ENCODE results near the gene SCRT2.
"Not testable (repeated sequence)": the region's sequence is repeated elsewhere in the genome, so short reads cannot be mapped to it uniquely, and the experiment has no call there.

Gene SCRT2

GRCh38 chr20:646107-646867 lies 29.3 kb downstream of the SCRT2 start:
- FAIRE-seq (no peak), DNase-seq (ENCODE audit: insufficient read length) (no peak)
- TF ChIP-seq POLR2AphosphoS5 (IDR thresholded peaks at IDR 0.05; ENCODE audit: low read depth, low read length) (no peak), POLR2A (IDR thresholded peaks at IDR 0.05; ENCODE audit: low read depth, low read length) (no peak), TAF1 (IDR thresholded peaks at IDR 0.05; ENCODE audit: borderline replicate concordance, low read depth, low read length) (no peak)

GRCh38 chr20:645318-646106 lies 30.1 kb downstream of the SCRT2 start:
- DNase-seq (ENCODE audit: insufficient read length) (peak; percentile 85), FAIRE-seq (peak; percentile 97)
- TF ChIP-seq POLR2AphosphoS5 (IDR thresholded peaks at IDR 0.05; ENCODE audit: low read depth, low read length) = no peak
- TF ChIP-seq POLR2A (IDR thresholded peaks at IDR 0.05; ENCODE audit: low read depth, low read length) = no peak
- TF ChIP-seq TAF1 (IDR thresholded peaks at IDR 0.05; ENCODE audit: borderline replicate concordance, low read depth, low read length) = no peak

- DNase-seq (ENCODE audit: insufficient read length) = no peak
- TF ChIP-seq POLR2A (IDR thresholded peaks at IDR 0.05; ENCODE audit: low read depth, low read length) (no peak), TAF1 (IDR thresholded peaks at IDR 0.05; ENCODE audit: borderline replicate concordance, low read depth, low read length) (no peak), POLR2AphosphoS5 (IDR thresholded peaks at IDR 0.05; ENCODE audit: low read depth, low read length) (no peak)
- FAIRE-seq = no peak
Observed at GRCh38 chr20:644692-645317, 30.8 kb downstream of the SCRT2 start.

- DNase-seq (ENCODE audit: insufficient read length) (no peak), FAIRE-seq (no peak)
- TF ChIP-seq TAF1 (IDR thresholded peaks at IDR 0.05; ENCODE audit: borderline replicate concordance, low read depth, low read length) (no peak), POLR2AphosphoS5 (IDR thresholded peaks at IDR 0.05; ENCODE audit: low read depth, low read length) (no peak), POLR2A (IDR thresholded peaks at IDR 0.05; ENCODE audit: low read depth, low read length) (no peak)
Observed at GRCh38 chr20:642398-643174, 33.0 kb downstream of the SCRT2 start.

DNA sequence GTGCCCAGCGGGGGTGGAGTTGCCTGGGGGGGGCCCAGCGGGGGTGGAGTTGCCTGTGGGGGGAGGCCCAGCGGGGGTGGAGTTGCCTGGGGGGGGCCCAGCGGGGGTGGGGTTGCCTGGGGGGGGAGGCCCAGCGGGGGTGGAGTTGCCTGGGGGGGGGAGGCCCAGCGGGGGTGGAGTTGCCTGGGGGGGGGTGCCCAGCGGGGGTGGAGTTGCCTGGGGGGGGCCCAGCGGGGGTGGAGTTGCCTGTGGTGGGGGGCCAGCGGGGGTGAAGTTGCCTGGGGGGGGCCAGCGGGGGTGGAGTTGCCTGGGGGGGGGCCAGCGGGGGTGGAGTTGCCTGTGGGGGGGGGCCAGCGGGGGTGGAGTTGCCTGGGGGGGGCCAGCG lies 33.6 kb downstream of the SCRT2 start:
- FAIRE-seq; DNase-seq (ENCODE audit: insufficient read length): not testable (repeated sequence)

- TF ChIP-seq POLR2A (IDR thresholded peaks at IDR 0.05; ENCODE audit: low read depth, low read length) (no peak), POLR2AphosphoS5 (IDR thresholded peaks at IDR 0.05; ENCODE audit: low read depth, low read length) (no peak), TAF1 (IDR thresholded peaks at IDR 0.05; ENCODE audit: borderline replicate concordance, low read depth, low read length) (no peak)
- FAIRE-seq (no peak), DNase-seq (ENCODE audit: insufficient read length) (no peak)
Observed at GRCh38 chr20:641516-641875, 34.1 kb downstream of the SCRT2 start.

DNA sequence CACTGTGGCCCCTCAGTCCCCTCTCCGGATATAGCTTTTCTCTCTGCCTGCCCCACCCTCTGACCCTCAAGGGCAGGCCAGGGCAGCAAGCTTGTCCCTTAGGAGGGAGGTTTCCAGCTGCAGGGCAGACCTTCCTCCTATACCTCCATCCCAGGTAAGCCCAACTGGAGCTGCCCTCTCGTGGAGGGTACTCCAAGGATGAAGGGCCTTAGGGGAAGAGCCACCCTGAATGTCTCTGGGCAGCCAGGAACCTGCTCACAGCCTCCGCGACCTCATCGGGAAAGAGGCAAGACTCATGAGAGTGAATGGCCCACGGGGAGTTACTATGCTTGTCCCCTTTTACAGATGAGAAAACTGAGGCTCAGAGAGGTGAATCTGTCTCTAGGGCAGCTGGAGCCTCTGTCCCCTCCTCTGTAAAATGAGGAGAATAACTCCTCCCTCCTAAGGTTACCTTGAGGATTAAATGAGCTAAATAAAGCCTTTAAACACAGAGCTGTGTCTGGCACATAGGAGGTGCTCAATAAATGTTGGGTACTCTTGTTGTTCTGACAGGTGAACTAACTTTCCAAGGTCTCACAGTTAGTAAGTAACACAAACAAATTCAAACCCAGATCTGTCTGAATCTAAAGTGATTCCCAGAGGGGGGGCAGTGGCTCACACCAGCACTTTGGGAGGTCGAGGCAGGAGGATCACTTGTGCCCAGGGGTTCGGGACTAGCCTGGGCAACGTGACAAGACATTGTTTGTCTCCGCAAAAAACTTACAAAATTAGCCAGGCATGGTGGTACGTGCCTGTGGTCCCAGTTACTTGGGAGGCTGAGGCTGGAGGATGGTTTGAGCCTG lies 34.7 kb downstream of the SCRT2 start:
- TF ChIP-seq TAF1 (IDR thresholded peaks at IDR 0.05; ENCODE audit: borderline replicate concordance, low read depth, low read length) = no peak
- DNase-seq (ENCODE audit: insufficient read length) = no peak
- FAIRE-seq = no peak

GRCh38 chr20:638579-638978 lies 37.0 kb downstream of the SCRT2 start:
- FAIRE-seq = no peak
- no peak for DNase-seq (ENCODE audit: insufficient read length)
- TF ChIP-seq POLR2A (IDR thresholded peaks at IDR 0.05; ENCODE audit: low read depth, low read length) (no peak), TAF1 (IDR thresholded peaks at IDR 0.05; ENCODE audit: borderline replicate concordance, low read depth, low read length) (no peak), POLR2AphosphoS5 (IDR thresholded peaks at IDR 0.05; ENCODE audit: low read depth, low read length) (no peak)

DNA sequence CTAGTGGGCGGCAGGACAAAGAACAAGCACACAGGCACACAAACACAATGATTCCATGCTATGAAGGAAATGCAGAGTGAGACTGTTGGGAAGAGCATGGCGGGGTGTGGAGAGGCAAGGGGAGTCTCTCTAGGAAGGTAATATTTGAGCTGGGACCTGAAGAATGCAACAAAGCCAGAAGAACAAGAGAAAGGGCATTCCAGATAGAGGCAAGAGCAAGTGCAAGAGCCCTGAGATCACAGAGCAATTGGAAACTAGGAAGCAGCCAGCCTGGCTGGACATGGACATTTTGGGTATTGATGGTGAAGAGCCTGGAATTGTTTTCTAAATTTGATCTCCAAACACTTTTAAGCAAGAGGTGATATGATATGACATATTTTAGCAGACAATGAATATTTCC lies 38.0 kb downstream of the SCRT2 start:
- TF ChIP-seq POLR2A (IDR thresholded peaks at IDR 0.05; ENCODE audit: low read depth, low read length) (no peak), TAF1 (IDR thresholded peaks at IDR 0.05; ENCODE audit: borderline replicate concordance, low read depth, low read length) (no peak), POLR2AphosphoS5 (IDR thresholded peaks at IDR 0.05; ENCODE audit: low read depth, low read length) (no peak)
- FAIRE-seq (no peak), DNase-seq (ENCODE audit: insufficient read length) (no peak)

DNA sequence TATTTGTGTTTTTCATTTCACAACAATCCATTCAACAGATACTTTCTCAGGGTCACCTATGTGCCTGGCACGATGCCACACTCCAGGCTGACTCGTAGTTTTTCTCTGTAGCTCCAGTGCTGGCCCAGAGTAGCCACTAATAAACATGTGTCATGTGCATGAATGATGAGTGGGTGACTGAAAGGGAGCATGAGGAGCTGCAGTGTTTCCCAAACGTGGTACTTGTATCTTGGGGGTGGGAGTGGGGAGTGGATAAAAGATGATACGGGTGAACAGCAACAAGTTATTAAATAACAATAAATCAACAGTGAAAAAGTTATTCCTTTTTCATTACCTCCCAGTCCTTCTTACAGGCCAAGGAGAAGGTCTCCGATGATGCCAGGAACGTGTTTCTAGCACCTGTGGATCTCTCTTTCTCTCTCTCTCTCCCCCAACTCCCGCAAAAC lies 39.7 kb downstream of the SCRT2 start:
- TF ChIP-seq POLR2A (IDR thresholded peaks at IDR 0.05; ENCODE audit: low read depth, low read length) = no peak
- TF ChIP-seq TAF1 (IDR thresholded peaks at IDR 0.05; ENCODE audit: borderline replicate concordance, low read depth, low read length) = no peak
- TF ChIP-seq POLR2AphosphoS5 (IDR thresholded peaks at IDR 0.05; ENCODE audit: low read depth, low read length) = no peak
- FAIRE-seq (no peak), DNase-seq (ENCODE audit: insufficient read length) (no peak)
